Spleen (tissue), 11 donors: ENCODE results near the gene FAM83E. TPM values are rescaled to one million over a fixed set of nuclear protein-coding genes. Genes with fewer than 3 reads are reported as not detected.

Experiments
- DNase-seq: peaks from one replicate; pipeline ENCODE4 v3.0.0-alpha.2; 2020
- H3K27ac ChIP-seq, 8 donors: fragments of 200-600 bp; sonication (generic) in 7 of 8; 1 replicate in 4 of 8; 2 replicates in 4 of 8; pipeline versions ENCODE4 v1.5.0 to v1.8.0; 2016 to 2021; ENCODE audit warnings: inconsistent platforms in 4 of 8, mild to moderate bottlenecking in 4 of 8, moderate library complexity in 1 of 8
- H3K27me3 ChIP-seq, 7 donors: fragments of 200-600 bp; sonication (generic) in 6 of 7; replicated peaks in 1 of 7; 1 replicate in 4 of 7; 2 replicates in 3 of 7; pipeline versions ENCODE4 v1.5.0 to v1.8.0; 2016 to 2021; ENCODE audit warnings: inconsistent platforms in 3 of 7, mild to moderate bottlenecking in 1 of 7
- H3K36me3 ChIP-seq, 6 donors: fragments of 200-600 bp; sonication (generic) in 5 of 6; 1 replicate in 4 of 6; 2 replicates in 2 of 6; pipeline versions ENCODE4 v1.5.0 to v1.8.0; 2016 to 2021; ENCODE audit warnings: inconsistent platforms in 2 of 6
- H3K4me1 ChIP-seq, 6 donors: fragments of 200-600 bp; sonication (generic) in 5 of 6; 1 replicate in 3 of 6; 2 replicates in 3 of 6; pipeline versions ENCODE4 v1.5.0 to v1.8.0; 2016 to 2021; ENCODE audit warnings: inconsistent platforms in 3 of 6
- H3K4me3 ChIP-seq, 8 donors: fragments of 200-600 bp; sonication (generic) in 7 of 8; 1 replicate in 4 of 8; 2 replicates in 4 of 8; pipeline versions ENCODE4 v1.5.0 to v1.8.0; 2016 to 2021; ENCODE audit warnings: inconsistent platforms in 4 of 8, mild to moderate bottlenecking in 4 of 8, moderate library complexity in 2 of 8
- H3K9me3 ChIP-seq, 8 donors: fragments of 200-600 bp; sonication (generic) in 7 of 8; 1 replicate in 4 of 8; 2 replicates in 4 of 8; pipeline versions ENCODE4 v1.5.0 to v1.8.0; 2016 to 2021; ENCODE audit warnings: inconsistent platforms in 4 of 8
- POLR2A ChIP-seq, 3 donors: fragments of 450-650 bp; IDR thresholded peaks; one replicate each; pipeline ENCODE4 v1.5.1; 2017; ENCODE audit warnings: antibody characterized with exemption in 3 of 3, mild to moderate bottlenecking in 1 of 3
- POLR2AphosphoS5 ChIP-seq, 3 donors: sonication (generic); formaldehyde crosslinking; IDR thresholded peaks; one replicate each; pipeline ENCODE4 v1.5.1; 2017; ENCODE audit warnings: antibody characterized with exemption in 3 of 3
- WGBS, 5 donors: extraction: QIAGEN DNeasy Blood & Tissue Kit in 3 of 5; methylation state at CpG; one replicate each; pipeline versions ENCODE4 v1.1.5 to v1.1.7; 2013 to 2018; 5-methylcytosine and 5-hydroxymethylcytosine counted together
- intact Hi-C: fragments of 100-400 bp; cut with DNase I; formaldehyde crosslinking; loops from one replicate; pipeline ENCODE4 v1.15.0; 2023; ENCODE audit warnings: low total_unique reads
- polyA plus RNA-seq, 3 donors: library from polyadenylated mRNA; stranded (reverse); fragments of 200-250 nt; gene quantifications; one replicate each; pipeline ENCODE4 v1.2.1, GENCODE V29; 2013
- total RNA-seq, 7 donors: library from RNA; depleted of rRNA in 3 of 7; stranded (reverse); fragments of >200 nt in 3 of 7; fragmentation: NEBNext Ultra II Directional in 4 of 7; extraction: Animal tissue kit (Norgen Biotek cat#: 25700) in 4 of 7; gene quantifications; one replicate each; pipeline versions ENCODE4 v1.1.0 to v1.2.1, GENCODE V29; 2016 to 2021
- TF ChIP-seq, protein P1 (sequence below), 11 experiments: fragments of 200-600 bp in 7 of 11; fragments of 450-650 bp in 4 of 11; sonication (generic) in 4 of 11; IDR thresholded peaks in 8 of 11; conservative IDR thresholded peaks in 3 of 11; 1 replicate in 7 of 11; 2 replicates in 4 of 11; pipeline versions ENCODE4 v1.4.0 to v1.8.0; 2016 to 2021; ENCODE audit warnings: antibody characterized with exemption in 11 of 11, inconsistent platforms in 4 of 11, mild to moderate bottlenecking in 1 of 11
- donor health status: healthy with polysubstance abuse.
- donor health status: DM: no; HTN: no; CAD: no; lungs with moderate emphysema.
- donor health status: DM: no; HTN: no; CAD: no.
- donor health status: Bipolar disorder and iron deficiency.
- donor health status: healthy.
- donor health status: DM: no; HTN: no; CAD: no.
- donor health status: DM: yes; HTN: yes; CAD: no.

Gene FAM83E
- total and polyA plus RNA-seq, 10 donors = 0.04 to 2.0 (median 0.46) TPM; not detected in 5

- TF ChIP-seq, protein P1, sequence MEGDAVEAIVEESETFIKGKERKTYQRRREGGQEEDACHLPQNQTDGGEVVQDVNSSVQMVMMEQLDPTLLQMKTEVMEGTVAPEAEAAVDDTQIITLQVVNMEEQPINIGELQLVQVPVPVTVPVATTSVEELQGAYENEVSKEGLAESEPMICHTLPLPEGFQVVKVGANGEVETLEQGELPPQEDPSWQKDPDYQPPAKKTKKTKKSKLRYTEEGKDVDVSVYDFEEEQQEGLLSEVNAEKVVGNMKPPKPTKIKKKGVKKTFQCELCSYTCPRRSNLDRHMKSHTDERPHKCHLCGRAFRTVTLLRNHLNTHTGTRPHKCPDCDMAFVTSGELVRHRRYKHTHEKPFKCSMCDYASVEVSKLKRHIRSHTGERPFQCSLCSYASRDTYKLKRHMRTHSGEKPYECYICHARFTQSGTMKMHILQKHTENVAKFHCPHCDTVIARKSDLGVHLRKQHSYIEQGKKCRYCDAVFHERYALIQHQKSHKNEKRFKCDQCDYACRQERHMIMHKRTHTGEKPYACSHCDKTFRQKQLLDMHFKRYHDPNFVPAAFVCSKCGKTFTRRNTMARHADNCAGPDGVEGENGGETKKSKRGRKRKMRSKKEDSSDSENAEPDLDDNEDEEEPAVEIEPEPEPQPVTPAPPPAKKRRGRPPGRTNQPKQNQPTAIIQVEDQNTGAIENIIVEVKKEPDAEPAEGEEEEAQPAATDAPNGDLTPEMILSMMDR (IDR thresholded peaks at IDR 0.05 in 8 of 11, conservative IDR thresholded peaks at IDR 0.05 in 3 of 11) = no peak
- TF ChIP-seq POLR2A (IDR thresholded peaks at IDR 0.05) = no peak
- no peak for TF ChIP-seq POLR2AphosphoS5 (IDR thresholded peaks at IDR 0.05)
- WGBS, 5 donors = 0 to 1% (median 0%) methylated on average over 6 of the region's 6 CpGs
Observed at GRCh38 chr19:48645620-48646000, 30.7 kb upstream of the FAM83E start.

GRCh38 chr19:48644839-48645619, 30.2 kb upstream of the FAM83E start:
- TF ChIP-seq POLR2A (IDR thresholded peaks at IDR 0.05) = no peak
- TF ChIP-seq, protein P1 (IDR thresholded peaks at IDR 0.05 in 8 of 11, conservative IDR thresholded peaks at IDR 0.05 in 3 of 11) = no peak
- TF ChIP-seq POLR2AphosphoS5 (IDR thresholded peaks at IDR 0.05) = peak in 2 of 3 donors; percentile 39 to 42
- intact Hi-C loops = no loop called here
- 3 to 7% (median 4%) methylated on average over 16 to 25 of the region's 25 CpGs for WGBS, 5 donors
- peak overlapping the region; percentile 87 to 96 (median 90) for H3K27ac ChIP-seq
- peaks cover 0 to 5% (median 0%) of the 10 kb centered on the region in 7 donors for H3K27me3 ChIP-seq
- H3K4me3 ChIP-seq = peak overlapping the region; percentile 40 to 78 (median 50)
- H3K4me1 ChIP-seq = peaks cover 16 to 61% (median 41%) of the 10 kb centered on the region in 6 donors
- DNase-seq = peak; percentile 89
- no peaks in the 10 kb centered on the region for H3K9me3 ChIP-seq
- no peaks in the 10 kb centered on the region for H3K36me3 ChIP-seq

More at GRCh38 chr19:48645620-48646000, 30.7 kb upstream of the FAM83E start:
- no peak for DNase-seq
- Histone ChIP-seq H3K4me3 (peak overlapping the region; percentile 40 to 78 (median 50)), H3K9me3 (no peaks in the 10 kb centered on the region), H3K4me1 (peaks cover 16 to 60% (median 41%) of the 10 kb centered on the region in 6 donors), H3K27ac (peak overlapping the region; percentile 87 to 96 (median 90)), H3K27me3 (peaks cover 0 to 5% (median 0%) of the 10 kb centered on the region in 7 donors), H3K36me3 (no peaks in the 10 kb centered on the region)
- intact Hi-C loops = no loop called here

GRCh38 chr19:48644355-48644754, 29.5 kb upstream of the FAM83E start:
- Histone ChIP-seq H3K27me3 (peaks cover 0 to 5% (median 0%) of the 10 kb centered on the region in 7 donors), H3K9me3 (no peaks in the 10 kb centered on the region), H3K4me1 (peaks cover 12 to 61% (median 38%) of the 10 kb centered on the region in 6 donors), H3K4me3 (peak overlapping the region in 3 of 8 donors; percentile 54 to 78 (median 55)), H3K27ac (peak overlapping the region in 4 of 8 donors; percentile 87 to 96 (median 91)), H3K36me3 (no peaks in the 10 kb centered on the region)
- intact Hi-C loops = no loop called here
- no peak for DNase-seq
- TF ChIP-seq, protein P1 (IDR thresholded peaks at IDR 0.05 in 8 of 11, conservative IDR thresholded peaks at IDR 0.05 in 3 of 11) = no peak
- TF ChIP-seq POLR2AphosphoS5 (IDR thresholded peaks at IDR 0.05) (no peak), POLR2A (IDR thresholded peaks at IDR 0.05) (no peak)
- WGBS, 5 donors = 61 to 78% (median 76%) methylated on average over 4 of the region's 4 CpGs

DNA sequence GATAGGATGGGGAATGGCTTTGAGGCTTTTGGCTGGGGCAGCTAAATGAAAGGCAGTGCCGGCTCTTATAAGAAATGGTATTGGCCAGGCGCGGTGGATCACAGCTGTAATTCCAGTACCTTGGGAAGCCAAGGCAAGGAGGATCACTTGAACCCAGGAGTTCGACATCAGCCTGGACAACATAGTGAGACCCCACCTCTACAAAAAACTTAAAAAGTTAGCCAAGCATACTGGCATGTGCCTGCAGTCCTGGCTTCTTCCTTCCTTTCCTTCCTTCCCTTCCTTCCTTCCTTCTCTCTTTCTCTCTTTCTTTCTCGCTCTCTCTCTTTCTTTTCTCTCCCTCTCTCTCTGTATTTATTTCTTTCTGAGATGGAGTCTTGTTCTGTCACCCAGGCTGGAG, 28.0 kb upstream of the FAM83E start:
- intact Hi-C loops = no loop called here
- H3K27ac ChIP-seq = no peak overlapping the region

More for the DNA sequence above, 28.0 kb upstream of the FAM83E start:
- 89 to 96% (median 94%) methylated on average over 5 of the region's 5 CpGs for WGBS, 5 donors
- TF ChIP-seq POLR2AphosphoS5 (IDR thresholded peaks at IDR 0.05) (no peak), POLR2A (IDR thresholded peaks at IDR 0.05) (no peak)
- TF ChIP-seq, protein P1 (IDR thresholded peaks at IDR 0.05 in 8 of 11, conservative IDR thresholded peaks at IDR 0.05 in 3 of 11) = no peak
- no peak for DNase-seq
- H3K4me3 ChIP-seq = no peak overlapping the region
- peaks cover 12 to 57% (median 42%) of the 10 kb centered on the region in 6 donors for H3K4me1 ChIP-seq
- no peaks in the 10 kb centered on the region for H3K36me3 ChIP-seq
- H3K27me3 ChIP-seq = peaks cover 0 to 5% (median 0%) of the 10 kb centered on the region in 7 donors
- no peaks in the 10 kb centered on the region for H3K9me3 ChIP-seq
